Measurements from ENCODE around the gene ZNF10.

ZNF10 gene

GRCh38 chr12:133156125-133156690, 25.8 kb downstream of the ZNF10 start:
- Histone ChIP-seq H3K27me3 (ENCODE audit: control insufficient read depth, low read length) (no peaks in the 10 kb centered on the region), H4K20me1 (ENCODE audit: control insufficient read depth, insufficient read depth, low read depth, low read length) (no peaks in the 10 kb centered on the region), H3K9me3 (ENCODE audit: control insufficient read depth, insufficient read depth, low read length) (peaks cover 65% of the 10 kb centered on the region), H3K36me3 (ENCODE audit: control insufficient read depth, low read length) (peaks cover 48% of the 10 kb centered on the region), H3K79me2 (ENCODE audit: control insufficient read depth, low read length) (no peaks in the 10 kb centered on the region), H3F3A (ENCODE audit: control insufficient read depth, insufficient read depth) (0 out of 2 replicates have a peak, but pooled peaks cover under 1% of the 10 kb centered on the region), H3K4me3 (ENCODE audit: low read length) (no peak overlapping the region), H3K9me2 (replicated peaks; ENCODE audit: control insufficient read depth, low read length) (no peaks in the 10 kb centered on the region), H3K4me1 (ENCODE audit: control insufficient read depth, low read length) (no peaks in the 10 kb centered on the region), H3K4me2 (ENCODE audit: low read length) (no peak overlapping the region), H3K27ac (ENCODE audit: low read depth, low read length) (no peak overlapping the region)
- TF ChIP-seq CTCF (IDR thresholded peaks at IDR 0.05; ENCODE audit: low read depth, low read length, poor library complexity, severe bottlenecking): no peak
- TF ChIP-seq EZH2phosphoT487 (IDR thresholded peaks at IDR 0.05; ENCODE audit: borderline replicate concordance, low read length): no peak

- Histone ChIP-seq H3K9me2 (replicated peaks; ENCODE audit: control insufficient read depth, low read length) (no peaks in the 10 kb centered on the region), H3K36me3 (ENCODE audit: control insufficient read depth, low read length) (no peaks in the 10 kb centered on the region), H3F3A (ENCODE audit: control insufficient read depth, insufficient read depth) (0 out of 2 replicates have a peak, but pooled peaks cover 2% of the 10 kb centered on the region), H3K9me3 (ENCODE audit: control insufficient read depth, insufficient read depth, low read length) (peaks cover 20% of the 10 kb centered on the region; the same call in 1 of the 2 replicates), H4K20me1 (ENCODE audit: control insufficient read depth, insufficient read depth, low read depth, low read length) (no peaks in the 10 kb centered on the region), H3K79me2 (ENCODE audit: control insufficient read depth, low read length) (no peaks in the 10 kb centered on the region), H3K27ac (ENCODE audit: low read depth, low read length) (no peak overlapping the region), H3K27me3 (ENCODE audit: control insufficient read depth, low read length) (no peaks in the 10 kb centered on the region), H3K4me3 (ENCODE audit: low read length) (no peak overlapping the region), H3K4me1 (ENCODE audit: control insufficient read depth, low read length) (no peaks in the 10 kb centered on the region), H3K4me2 (ENCODE audit: low read length) (no peak overlapping the region)
- TF ChIP-seq EZH2phosphoT487 (IDR thresholded peaks at IDR 0.05; ENCODE audit: borderline replicate concordance, low read length) (no peak), CTCF (IDR thresholded peaks at IDR 0.05; ENCODE audit: low read depth, low read length, poor library complexity, severe bottlenecking) (no peak)
Measured at GRCh38 chr12:133165776-133166175, 35.3 kb downstream of the ZNF10 start.

- no peak overlapping the region for H3K4me2 ChIP-seq (ENCODE audit: low read length)
- TF ChIP-seq CTCF (IDR thresholded peaks at IDR 0.05; ENCODE audit: low read depth, low read length, poor library complexity, severe bottlenecking) (no peak), EZH2phosphoT487 (IDR thresholded peaks at IDR 0.05; ENCODE audit: borderline replicate concordance, low read length) (no peak)
- no peaks in the 10 kb centered on the region for H3F3A ChIP-seq (ENCODE audit: control insufficient read depth, insufficient read depth)
- no peak overlapping the region for H3K27ac ChIP-seq (ENCODE audit: low read depth, low read length)
- no peaks in the 10 kb centered on the region for H3K4me1 ChIP-seq (ENCODE audit: control insufficient read depth, low read length)
- no peaks in the 10 kb centered on the region for H3K27me3 ChIP-seq (ENCODE audit: control insufficient read depth, low read length)
- H4K20me1 ChIP-seq (ENCODE audit: control insufficient read depth, insufficient read depth, low read depth, low read length): no peaks in the 10 kb centered on the region
- H3K4me3 ChIP-seq (ENCODE audit: low read length): no peak overlapping the region
- H3K9me3 ChIP-seq (ENCODE audit: control insufficient read depth, insufficient read depth, low read length): peaks cover 25% of the 10 kb centered on the region; the same call in 1 of the 2 replicates
- H3K79me2 ChIP-seq (ENCODE audit: control insufficient read depth, low read length): no peaks in the 10 kb centered on the region
- H3K36me3 ChIP-seq (ENCODE audit: control insufficient read depth, low read length): no peaks in the 10 kb centered on the region
- no peaks in the 10 kb centered on the region for H3K9me2 ChIP-seq (replicated peaks; ENCODE audit: control insufficient read depth, low read length)
Measured at GRCh38 chr12:133172491-133172890, 42.1 kb downstream of the ZNF10 start.
